NCI-H2196 treated with DMSO at 0.1 percent for 48 hours (cell line): ENCODE measurements around the gene GAS1.

Experiments used
- DNase-seq: peaks from one replicate; lab custom pipeline; 2025; ENCODE audit not compliant: unreplicated experiment; lab: John Stamatoyannopoulos, UW

The GAS1 gene, protein sequence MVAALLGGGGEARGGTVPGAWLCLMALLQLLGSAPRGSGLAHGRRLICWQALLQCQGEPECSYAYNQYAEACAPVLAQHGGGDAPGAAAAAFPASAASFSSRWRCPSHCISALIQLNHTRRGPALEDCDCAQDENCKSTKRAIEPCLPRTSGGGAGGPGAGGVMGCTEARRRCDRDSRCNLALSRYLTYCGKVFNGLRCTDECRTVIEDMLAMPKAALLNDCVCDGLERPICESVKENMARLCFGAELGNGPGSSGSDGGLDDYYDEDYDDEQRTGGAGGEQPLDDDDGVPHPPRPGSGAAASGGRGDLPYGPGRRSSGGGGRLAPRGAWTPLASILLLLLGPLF

DNA sequence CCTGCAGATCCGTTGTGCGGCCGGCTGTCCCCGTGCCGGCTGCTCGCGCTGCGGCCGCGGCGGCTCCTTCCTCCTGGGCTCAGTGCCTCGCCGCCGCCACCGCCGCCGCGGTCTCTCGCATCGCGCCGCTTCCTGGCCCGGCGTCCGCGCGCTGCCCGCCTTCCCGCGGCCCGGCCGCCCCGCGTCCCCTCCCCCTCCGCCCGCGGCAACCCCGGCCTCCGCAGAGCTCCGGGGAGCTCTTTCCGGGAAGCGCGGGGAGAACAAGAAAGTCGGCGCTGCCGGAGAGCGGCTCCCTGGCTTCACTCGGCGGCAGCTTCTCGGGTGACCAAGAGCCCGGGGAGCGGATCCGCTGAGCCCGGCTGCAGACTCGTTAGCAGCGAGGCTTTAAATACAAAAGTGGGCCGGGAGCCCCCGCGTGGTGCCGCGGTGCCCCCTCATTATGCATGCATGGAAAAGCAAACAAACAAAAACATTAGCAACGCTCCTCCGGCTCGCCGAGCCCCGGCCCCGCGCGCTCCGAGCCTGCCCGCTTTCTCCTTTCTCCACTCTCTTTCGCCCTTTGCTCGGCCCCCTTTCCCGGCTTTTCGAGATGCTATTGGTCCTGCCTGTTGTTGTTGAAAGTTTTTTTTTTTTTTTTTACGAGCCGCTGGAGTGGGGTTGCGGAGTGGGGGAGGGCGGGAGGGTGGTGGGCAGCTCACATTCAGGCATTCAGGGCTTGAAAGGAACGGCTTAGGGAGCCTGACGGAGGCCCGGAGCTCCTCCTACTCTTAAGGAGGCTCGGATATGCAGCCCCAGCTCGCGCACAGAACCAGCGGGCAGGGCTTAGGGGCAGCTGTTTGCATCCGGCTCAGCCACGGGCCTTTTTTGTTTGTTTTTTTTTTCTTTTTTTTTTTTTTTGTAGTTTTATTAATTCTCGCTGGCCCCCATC is at the start of gene GAS1:
Gene GAS1 (minus strand): TSS at position 361 of the 928 bp plus-strand sequence. CDS start 727 bp downstream, outside the sequence.
- DNase-seq = peak; percentile 35

DNA sequence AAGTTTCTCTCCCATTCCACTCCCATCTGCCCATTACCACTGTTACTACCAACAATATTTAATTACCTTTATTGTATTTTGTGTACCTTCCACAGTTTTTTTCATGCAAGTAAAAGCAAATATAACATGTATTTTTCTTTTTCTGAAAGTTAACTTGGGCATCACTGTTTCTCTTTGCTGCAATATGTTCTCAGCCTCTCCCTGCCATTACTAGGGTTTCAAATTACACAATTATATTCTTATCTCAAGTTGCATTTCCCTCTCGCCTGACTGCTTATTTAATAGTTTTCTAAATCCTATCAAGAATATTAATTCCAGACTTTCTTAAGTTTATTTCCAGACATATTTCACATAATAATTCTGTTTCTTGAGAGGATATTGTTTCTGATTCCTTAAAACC is 46.9 kb upstream of the GAS1 start:
- DNase-seq = no peak

DNA sequence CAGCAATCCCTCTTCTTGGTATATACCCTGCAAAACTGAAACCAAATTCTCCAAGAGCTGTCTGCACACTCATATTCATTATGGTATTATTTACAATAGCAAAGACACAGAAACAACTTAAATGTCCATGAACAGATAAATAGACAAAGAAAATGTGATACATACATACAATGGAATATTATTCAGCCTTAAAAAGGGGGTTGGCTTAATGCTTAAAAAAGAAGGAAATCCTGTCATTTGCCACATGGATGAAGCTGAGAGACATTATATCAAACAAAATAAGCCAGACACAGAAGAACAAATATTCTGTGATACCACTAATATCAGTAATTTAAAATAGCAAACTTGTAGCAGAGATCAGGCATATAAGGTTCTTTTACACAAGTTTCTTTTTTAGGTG is 46.5 kb upstream of the GAS1 start:
- DNase-seq = no peak

DNA sequence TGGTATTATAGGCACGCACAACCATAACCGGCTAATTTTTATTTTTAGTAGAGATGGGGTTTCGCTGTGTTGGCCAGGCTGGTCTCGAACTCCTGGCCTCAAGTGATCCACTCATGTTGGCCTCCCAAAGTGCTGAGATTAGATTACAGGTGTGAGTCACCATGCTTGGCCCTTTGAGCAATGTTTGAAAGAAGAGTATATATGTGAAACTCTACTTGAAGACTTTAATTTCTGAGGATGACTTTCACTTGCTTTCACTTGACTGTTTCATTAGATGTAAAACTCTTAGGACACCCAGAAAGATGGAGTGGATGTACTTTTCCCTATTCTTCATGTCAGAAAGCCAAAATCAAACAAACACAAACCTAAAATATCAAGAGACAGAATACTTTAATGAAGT is 43.8 kb upstream of the GAS1 start:
- no peak for DNase-seq

DNA sequence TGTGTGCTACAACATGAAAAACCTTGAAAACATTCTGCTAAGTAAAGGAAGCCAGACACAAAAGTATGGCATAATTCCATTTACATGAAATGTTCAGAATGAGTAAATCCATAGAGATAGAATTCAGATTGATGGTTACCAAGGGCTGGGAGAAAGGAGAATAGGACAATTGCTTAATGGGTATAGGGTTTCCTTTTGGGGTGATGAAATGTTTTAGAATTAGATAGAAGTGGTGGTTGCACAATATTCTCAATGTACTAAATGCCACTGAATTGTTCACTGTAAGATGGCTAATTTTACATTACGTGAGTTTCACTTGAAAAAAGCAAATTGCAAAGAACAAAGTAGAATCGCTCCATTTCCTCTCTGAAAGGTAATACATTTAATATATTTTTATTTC is 43.0 kb upstream of the GAS1 start:
- DNase-seq = no peak

DNA sequence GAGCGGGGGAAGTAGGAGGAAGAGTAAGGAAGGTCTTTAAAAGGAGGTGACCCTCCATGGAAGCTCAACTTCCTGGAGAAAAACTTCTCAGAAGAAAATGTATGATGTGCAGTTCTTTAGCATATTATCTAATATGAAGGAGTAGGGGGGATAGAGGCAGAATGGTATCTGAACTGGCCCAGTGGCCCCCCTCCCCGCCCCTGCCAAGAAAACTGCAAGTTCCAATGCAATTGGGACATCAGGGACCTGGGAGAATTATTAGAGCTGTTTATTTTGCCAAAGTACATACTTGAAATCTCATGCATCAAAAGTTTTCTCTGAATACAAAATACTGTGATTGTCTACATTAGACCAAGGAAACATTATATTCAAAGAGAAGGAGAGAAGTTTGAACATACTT is 40.6 kb upstream of the GAS1 start:
- DNase-seq = no peak

DNA sequence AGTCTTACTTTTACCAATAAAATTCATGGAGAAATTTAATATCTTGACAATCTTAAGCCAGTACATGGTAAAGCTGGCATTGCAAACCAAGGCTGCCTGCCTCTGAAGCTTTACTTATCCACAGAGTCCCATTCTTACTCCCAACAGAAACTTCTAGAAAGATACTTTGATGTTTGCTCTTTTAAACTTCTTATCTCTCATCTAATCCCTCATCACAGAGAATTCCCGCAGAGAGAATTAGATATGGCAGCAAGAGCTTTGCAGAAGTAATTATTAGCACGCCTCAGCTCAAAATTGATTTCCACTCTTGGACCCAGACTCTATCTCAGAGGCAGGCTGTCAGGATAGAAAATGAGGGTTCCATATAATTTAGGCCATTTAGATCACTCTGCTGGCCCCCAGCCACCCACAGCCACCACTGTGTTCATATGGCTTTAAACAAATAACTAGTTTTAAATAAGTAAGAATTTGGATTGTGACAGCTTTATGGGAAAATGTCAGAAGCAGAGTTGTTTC is 37.9 kb upstream of the GAS1 start:
- DNase-seq = no peak

DNA sequence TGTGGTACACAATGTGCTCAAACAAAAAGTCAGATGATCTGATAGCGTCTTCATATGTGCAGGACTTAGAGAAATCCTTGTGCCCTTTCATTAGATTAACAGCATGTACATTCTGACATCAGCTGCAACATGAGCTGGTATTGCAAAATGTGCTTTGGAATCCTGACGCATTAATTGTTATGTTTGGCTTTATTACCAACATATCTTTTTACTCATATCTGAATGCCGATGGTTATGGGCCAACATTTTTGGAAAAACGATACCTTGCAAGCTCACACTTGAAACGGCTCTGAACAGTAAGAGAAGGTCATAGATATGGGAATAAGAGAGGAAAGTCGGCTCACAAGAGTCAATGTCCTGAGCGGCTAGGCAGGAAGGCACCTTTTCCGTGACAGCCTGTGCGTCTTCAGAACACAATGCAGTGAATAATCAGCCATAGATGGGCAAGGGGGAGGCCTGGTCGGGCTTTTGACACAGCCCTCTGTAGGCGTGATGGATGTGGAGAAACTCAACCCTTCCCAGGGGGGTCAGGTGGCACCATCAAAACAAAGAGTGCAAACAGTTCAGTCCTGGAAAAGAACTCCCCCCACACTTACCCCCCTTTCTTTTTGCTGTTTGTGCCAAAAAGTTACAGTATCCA is 36.4 kb upstream of the GAS1 start:
- no peak for DNase-seq

DNA sequence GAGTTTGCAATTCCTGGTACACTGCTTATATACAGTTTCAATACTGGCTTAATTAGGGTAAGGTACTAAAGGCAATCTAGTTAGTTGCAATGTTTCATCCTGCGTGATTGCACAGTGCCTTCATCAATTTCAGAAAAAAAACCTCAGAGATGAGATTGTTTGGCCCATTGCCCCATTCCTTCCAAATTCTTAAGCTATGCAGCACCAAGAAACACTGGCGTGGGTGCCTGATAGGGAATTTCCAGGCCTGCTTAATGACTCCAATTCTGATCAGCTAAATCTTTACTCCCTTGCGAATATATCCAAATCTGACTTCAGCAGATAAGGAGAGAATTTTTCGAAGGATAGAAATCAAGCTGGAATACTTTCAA is 35.9 kb upstream of the GAS1 start:
- no peak for DNase-seq

DNA sequence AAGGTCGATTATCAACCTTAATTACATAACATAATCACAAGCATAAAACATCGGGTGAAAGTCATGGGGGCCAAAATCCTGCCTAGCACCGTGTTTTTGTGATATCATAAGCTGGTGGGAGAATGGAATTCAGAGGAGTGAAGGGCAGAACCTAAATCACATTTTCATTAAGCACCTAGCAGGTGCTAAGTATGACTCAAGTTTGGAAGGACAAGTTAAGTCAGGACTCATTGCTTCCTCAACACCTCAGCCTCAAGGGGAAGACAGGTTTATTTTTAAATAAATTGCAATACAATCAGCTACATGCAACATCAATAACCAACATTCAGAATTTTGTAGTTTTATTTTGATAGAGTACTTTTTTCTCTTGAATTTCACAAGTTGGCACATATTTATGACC is 33.5 kb upstream of the GAS1 start:
- DNase-seq = no peak

DNA sequence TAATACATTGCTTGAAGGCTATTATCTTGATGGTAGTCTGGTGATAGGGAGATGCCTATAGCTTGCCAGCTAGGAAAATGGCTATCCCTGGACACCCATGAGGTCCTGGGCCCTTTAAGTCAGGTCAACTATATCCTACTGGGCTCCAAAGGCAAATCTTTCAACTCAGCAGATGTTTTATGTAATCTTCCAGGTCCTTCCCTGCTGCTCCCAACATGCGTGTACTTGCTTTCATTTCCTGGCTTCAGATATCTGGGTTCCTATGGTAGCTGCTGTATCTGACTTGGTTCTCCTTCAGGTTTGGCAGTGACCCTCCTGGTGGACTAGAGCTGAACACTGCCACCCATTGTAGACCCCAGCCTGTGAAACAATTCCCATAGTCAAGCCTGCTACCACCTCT is 32.4 kb upstream of the GAS1 start:
- DNase-seq = no peak

DNA sequence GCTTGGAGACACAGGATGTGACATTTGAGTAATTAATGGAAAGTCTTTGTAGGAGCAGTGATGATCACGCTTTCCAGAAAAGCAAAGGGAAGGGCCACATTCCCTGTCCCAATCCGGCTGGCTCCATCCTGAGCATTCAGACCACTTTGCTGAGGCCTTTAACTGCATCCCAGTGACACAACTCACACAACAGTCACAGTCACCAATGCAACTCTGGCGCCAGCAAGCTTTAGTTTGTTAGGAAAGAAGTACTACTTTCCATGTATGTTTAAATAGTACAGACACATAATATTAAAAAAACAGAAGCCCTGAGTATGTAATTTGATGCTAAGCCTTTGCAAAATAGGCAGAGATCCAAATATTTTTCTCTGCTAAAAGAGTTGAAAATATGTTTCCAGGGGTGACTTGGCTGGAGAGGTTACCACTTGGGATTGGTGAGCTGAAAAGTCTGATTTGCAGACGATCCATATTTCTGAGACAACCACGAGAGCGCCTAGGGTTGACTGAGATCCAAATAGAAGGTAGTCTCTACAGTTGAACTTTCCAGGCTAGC is 31.7 kb upstream of the GAS1 start:
- DNase-seq = no peak

DNA sequence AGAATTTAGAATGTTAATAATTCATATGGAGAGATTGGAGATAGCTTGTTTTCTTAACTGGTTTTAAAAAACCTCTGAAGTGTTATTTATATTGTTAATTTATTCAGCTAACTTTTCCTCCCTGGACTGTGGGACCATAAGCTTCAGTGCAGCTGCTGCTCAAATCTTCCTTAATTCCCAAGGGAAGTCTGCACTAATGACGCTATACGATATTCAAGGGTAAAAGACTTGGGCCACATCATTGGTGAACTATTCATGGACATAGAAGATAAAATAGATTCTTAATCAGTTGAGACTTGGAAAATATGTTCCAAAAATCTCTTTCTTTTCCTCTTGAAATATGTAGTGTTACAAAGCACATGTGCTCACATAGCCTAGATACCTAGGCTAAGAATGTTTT is 31.1 kb upstream of the GAS1 start:
- no peak for DNase-seq

DNA sequence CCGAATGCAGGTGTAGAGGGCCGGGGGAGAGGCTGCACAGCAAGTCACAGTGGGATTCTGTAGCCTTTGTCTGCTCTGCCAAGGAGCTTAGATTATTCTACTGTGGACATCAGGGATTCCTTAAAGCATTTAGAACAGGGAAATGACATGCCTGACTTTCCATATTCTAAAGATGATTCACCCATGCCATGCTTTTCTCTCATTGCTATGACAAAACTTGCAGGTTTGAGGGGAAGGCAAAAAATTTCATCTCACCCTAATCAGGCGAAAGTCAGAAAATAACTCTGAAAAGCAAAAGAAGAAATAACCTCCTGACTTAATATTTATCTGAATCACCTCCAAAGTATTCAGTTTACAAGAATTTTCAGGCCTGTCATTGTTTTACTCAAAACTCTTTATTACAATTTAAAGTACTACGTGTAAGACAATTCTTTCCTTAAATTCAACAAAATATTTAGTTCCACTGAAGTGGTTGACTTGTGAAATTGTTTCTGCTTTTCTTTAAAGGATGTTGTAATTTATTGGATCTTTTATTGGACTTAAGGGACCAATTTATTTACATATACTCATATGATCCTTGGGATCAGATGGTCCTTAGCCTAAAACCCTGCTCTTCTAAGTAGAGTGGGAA is 30.0 kb upstream of the GAS1 start:
- no peak for DNase-seq

DNA sequence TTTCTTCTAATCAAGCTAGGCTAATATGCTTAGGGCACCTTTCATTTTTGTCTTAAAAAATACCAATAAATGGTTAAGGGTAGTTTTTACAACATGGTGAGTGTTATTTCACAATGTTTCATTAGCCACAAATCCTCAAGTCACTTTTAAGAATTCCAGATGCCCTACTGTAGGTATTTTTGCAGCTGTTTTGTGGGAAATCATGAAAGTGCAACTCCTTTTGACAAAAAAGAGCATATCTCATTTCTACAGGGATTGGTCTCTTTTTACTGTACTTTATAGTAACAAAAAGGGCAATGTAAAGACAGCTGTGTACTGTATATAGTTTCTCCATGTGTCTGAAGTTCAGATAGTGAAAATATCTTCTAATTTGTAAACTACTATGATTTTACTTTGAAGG is 28.3 kb upstream of the GAS1 start:
- DNase-seq = no peak

DNA sequence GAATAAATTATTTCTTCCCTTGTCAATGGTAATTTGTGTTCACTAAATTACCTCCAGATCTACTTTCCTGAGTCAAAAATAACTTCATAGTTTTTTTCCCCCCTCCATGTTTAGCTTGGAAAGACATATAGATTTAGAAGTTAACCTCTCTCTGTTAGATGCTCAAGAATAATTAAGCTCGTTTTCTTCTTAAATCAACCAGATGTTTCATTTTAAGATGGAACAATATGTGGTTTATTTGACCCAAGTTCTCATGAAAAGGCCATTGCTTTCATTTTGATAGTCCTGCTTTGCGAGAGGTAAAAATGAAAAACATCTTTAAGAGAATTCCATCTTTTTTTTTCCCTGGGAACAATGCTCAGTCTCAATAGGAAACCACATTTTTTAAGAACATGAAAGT is 27.7 kb upstream of the GAS1 start:
- no peak for DNase-seq

DNA sequence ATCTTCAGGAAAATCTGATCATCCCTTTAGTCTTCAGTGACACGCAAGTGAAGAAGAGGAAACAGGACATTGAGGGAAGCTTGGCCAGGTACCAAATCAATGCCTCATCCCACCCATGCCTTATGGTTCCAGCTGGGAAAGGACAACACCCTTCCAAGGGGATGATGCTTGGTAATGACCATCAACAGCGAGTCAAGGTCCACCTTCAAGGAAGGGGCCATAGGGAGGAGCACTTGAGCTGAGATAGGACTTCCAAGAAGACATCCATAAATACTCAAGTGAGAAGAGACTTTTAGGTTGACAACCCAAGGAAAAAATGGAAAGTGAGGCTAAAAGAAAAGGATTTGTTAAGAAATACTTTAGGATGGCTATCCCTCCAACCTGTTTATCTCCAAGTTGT is 27.1 kb upstream of the GAS1 start:
- DNase-seq = no peak

DNA sequence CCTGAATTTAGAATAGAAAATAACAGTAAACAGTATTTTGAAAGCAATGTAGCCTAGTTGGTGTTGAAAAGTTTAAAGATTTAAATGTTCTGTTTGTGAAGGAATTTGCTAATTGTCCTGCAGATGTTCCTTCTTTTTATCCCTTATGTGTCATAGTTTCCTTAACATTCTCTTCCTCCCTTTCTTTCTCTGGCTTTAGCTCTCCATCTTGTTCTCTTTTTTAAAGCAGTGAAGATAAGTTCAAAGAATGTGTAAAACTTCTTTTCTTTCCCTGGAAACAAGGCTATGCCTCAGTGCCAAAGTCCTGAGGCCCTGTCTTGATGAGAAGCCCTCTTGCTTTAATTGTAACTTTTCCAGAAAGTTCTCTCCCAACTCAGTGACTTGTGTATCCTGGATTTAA is 24.4 kb upstream of the GAS1 start:
- DNase-seq = no peak

DNA sequence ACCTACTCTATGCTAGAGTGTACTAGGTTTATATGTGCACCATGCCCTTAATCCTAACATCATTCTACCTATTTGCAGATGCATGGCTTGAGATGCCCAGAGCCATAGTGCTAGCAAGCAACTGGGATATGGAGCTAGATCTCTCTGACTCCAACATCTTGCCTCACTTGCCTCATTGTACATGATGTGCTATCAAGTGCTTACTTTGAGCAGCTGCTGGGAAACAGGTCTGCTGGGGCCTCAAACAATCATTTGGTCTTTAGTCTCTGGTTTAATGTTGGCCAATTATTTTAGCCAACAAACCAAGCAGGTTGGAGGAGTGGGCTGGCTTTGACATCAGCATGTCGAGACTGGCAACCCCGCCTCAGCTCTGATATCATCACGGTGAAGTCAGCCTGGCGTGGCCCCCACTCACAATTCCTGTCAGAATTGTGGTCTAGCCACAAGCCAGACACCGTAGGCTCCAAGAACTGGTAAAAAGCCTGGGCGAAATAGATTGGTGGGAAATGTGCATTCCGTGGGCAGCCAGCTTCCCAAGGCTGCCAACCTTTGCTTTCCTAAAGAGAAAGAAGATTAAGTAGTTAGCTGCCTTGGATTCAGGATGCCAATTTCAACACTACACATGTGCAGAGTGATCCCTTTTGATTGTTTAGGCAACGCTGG is 21.1 kb upstream of the GAS1 start:
- no peak for DNase-seq

DNA sequence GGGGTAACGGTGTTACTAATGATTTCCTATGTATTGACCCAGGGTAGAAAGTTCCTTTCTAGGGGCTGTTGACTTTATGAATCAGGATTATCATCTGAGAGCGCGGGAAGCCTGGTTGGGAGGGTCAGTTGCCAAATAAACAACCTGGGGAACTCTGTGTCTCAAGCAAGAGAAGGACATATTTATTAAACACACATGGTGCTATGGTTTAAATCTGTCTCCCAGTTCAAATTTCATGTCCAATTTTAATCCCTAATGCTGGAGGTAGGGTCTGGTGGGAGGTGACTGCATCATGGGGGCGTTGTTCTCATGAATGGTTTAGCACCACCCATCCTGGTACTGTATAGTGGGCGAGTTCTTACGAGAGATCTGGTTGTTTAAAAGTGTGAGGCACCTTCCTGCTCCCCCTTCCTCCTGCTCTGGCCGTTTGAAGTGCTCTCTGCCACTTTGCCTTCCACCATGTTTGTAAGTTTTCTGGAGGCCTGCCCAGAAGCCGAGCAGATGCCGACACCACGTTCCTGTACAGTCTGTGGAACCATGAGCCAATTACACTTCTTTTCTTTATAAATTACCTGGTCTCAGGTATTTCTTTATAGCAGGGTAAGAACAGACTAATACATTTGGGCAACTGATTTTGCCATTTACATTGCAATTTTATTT is 19.7 kb upstream of the GAS1 start:
- no peak for DNase-seq
